Inflammatory macrophage treated with lipopolysaccharide for 4 hours (primary cell): ENCODE data around the gene SLC35A5.
"Not testable (repeated sequence)": the region's sequence is repeated elsewhere in the genome, so short reads cannot be mapped to it uniquely, and the experiment has no call there.

Experiments
- DNase-seq: peaks from one replicate; pipeline ENCODE4 v3.0.0-alpha.2; 2020

SLC35A5 gene, protein sequence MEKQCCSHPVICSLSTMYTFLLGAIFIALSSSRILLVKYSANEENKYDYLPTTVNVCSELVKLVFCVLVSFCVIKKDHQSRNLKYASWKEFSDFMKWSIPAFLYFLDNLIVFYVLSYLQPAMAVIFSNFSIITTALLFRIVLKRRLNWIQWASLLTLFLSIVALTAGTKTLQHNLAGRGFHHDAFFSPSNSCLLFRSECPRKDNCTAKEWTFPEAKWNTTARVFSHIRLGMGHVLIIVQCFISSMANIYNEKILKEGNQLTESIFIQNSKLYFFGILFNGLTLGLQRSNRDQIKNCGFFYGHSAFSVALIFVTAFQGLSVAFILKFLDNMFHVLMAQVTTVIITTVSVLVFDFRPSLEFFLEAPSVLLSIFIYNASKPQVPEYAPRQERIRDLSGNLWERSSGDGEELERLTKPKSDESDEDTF

DNA sequence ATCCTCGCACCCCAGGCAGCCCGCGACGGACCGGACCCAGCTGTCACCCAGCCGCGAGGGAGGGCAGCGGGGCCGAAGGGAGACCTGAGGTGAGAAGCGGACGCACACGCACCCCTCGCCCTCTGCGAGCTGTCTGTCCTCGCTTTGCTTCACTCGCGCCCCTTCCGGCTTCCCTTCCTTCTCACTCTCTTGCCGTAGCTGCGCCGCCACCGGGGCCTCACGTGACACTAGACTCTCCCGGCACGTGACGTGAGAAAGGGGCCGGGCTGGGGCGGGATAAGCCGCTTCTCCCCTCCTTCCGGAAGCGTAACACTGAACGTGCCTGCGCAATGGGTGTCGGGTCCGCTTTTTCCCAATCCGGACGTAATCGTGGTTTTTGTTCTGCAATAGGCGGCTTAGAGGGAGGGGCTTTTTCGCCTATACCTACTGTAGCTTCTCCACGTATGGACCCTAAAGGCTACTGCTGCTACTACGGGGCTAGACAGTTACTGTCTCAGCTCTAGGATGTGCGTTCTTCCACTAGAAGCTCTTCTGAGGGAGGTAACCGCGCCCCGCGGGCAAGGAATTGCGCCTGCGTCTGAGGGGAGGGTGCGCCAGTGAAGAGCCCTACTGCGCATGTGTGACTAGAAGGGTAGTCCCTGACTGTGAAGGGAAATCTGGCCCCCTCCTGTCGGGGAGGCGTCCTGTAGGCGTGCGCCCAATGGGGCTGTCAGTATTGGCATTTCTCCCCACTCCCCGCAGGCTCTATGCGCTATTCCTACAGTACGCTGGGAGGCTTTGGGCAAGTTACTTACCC is at the start of gene SLC35A5, which contains the start of gene ATG3:
Gene SLC35A5, plus strand, starts transcription at position 312 of the 796 bp plus-strand sequence. CDS start 1,359 bp downstream, outside the sequence.
Gene ATG3, minus strand, starts transcription at position 229 of the 796 bp plus-strand sequence. CDS start 434 bp downstream, outside the sequence.
- peak; percentile 99 for DNase-seq

DNA sequence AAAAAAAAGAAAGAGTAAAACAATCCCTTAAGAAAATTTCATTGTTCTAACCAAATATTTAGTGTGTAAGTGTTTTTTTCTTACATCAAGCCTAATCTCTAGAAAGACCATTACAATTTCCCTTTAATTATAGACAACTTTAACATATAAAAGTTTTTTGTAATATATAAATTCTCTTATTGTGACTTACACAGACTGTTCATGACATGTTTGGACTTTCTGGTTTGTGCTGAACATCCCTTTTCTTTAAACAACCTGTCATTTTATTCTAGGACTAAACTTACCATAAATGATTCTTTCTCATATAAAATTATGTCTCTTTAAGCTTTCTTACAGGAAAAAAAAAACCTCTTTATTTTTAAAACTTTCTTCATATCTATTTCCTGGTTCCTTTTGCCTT is 49.5 kb upstream of the SLC35A5 start:
- DNase-seq, result no peak

DNA sequence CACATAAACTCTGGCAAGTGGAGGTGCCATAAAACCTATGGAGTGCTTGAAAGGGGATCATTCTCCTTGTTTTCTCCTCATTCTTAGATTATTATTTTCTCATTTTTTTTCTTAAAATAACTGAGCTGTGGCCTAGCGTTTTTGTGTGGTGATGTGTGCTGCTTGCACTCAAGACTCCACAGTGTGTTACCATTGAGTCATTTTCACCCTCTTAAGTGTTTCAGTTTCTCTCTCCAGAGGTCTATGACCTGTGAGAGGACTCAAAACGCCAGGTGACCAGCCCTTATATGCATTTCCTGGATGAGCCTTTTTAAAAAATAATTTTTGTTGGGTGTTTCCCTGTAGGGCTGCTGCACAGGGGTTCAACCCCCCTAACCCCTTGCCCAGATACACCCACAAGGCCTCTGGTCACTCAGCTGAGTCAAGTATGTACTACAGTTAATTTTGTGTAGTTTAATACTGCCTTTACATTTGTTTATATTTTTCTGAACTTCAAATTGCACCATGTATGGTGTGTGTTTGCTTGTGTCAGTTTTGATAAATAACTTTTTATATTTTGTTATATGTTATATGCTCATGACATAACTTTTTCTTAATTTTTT is 47.2 kb upstream of the SLC35A5 start:
- DNase-seq, result no peak

DNA sequence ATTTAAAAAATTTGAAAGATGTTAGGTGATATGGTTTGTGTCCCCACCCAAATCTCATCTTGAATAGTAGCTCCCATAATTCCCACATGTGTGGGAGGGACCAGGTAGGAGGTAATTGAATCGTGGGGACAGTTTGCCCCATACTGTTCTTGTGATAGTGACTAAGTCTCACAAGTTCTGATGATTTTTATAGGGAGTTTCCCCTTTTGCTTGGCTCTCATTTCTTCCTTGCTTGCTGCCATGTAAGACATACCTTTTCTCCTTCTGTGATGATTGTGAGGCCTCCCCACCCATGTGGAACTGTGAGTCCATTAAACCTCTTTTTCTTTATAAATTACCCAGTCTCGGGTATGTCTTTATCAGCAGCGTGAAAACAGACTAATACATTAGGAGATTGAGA is 42.9 kb upstream of the SLC35A5 start:
- peak; percentile 46 for DNase-seq

DNA sequence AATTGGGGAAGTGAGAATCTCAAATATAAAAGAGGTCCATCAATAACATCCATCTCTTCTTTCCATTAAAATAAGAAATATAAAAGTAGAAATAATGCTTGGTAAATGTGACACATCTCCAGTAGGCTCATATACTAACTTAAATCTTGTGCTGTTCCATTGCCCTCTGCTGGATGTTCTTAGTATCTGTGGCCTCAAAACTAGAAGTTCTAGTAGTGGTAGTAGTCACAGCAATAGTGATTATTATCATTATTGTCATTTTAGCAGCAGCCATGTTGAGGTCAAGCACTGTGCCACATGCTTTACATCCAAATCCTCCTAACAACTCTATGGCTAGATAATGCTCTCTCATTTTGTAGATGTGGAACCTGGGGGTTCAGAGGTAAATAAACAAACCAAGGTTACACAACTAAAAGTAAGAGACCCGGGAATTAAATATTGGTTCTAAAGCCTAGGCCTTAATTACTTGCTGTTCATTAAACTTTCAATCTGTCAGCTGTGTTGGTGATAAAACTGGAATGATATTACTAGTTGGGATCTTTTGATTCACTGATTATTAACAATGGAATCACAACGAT is 42.3 kb upstream of the SLC35A5 start:
- peak; percentile 68 for DNase-seq

DNA sequence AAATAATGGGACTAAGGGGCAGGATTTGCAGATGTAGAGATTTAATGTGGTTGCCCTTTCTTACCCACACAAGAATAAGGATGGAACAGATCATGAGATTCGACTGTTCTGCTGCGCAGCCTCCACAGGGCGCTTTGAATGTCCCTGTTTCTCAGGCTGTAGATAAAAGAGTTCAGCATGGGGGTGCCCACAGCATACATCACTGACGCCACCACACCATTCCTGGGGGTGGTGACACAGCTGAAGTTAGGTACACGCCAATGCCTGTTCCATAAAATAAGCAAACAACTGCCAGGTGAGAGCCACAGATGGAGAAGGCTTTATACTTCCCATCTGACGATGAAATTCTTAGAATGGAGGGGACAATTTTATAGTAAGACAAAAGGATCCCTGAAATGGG is 37.7 kb upstream of the SLC35A5 start:
- not testable (repeated sequence) for DNase-seq

DNA sequence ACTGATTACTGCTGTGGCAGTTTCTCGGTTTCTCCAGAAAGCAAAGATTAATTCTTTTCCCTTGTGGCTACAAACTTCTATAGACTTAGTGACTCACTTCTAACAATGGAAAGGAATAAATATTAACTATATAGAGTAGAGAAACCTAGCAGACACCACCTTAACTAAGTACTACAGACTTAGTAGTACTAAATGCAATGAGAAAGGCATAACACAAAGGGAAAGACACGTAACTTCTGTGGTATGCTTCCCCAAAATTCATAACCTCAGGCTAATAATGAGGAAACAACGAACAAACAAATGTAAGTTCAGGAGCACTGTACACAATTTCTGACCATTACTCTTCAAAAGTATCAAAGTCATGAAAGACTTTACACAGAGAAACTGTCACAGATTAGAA is 31.3 kb upstream of the SLC35A5 start:
- DNase-seq, result no peak

DNA sequence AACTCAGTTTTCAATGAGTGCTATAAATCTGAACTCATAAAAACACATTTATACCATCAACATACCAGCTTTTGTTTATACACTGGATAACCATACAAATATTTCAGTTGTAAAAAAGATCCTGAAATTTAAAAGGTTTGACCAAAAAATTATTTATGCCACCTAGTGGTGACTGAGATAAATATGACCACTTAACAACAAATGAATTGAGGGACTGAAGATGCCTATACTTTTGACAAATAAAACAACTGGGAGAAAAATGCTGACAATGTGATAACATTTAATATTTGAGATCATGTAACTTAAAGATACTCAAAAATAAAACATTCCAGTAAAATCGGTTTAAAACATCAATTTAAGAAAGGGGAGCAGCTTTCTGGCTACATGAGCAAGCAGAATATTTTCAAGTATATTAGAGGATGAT is 30.5 kb upstream of the SLC35A5 start:
- DNase-seq, result peak; percentile 46

DNA sequence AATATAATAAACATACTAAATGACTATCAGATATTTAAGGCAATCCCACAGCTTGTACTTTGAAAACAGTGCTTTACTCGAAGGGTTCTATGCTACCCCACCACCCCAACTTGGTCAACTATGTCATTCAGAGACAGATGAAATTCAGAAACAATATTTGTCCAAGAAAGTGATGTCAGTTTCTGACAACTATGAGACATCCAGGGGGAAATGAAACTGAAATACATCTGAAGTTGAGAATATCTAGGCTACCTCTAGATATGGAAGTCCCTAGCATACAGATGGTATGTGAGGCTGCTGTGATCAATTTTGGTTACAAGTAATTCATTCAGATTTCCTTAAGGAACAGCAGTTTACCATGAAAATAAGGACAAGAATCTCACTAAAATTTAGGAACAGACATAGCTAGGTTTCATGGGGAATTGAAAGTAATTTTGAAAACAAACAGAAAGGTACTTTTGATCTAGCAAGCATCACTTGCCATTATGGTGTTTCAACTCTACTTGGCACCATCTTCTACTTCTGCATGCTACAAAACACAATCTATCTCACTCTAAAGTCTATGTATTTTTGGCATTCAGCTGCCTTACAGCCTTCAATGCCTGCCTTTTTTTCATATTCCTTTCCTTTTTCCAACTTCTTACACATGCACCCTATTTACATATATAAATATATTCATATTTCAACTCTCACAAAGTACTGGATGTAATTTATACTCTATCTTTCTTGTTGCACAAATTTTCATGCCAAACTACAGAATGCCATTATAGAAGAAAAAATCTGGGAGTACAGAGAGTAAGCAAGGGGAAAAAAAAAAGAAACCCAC is 21.8 kb upstream of the SLC35A5 start:
- peak; percentile 85 for DNase-seq

DNA sequence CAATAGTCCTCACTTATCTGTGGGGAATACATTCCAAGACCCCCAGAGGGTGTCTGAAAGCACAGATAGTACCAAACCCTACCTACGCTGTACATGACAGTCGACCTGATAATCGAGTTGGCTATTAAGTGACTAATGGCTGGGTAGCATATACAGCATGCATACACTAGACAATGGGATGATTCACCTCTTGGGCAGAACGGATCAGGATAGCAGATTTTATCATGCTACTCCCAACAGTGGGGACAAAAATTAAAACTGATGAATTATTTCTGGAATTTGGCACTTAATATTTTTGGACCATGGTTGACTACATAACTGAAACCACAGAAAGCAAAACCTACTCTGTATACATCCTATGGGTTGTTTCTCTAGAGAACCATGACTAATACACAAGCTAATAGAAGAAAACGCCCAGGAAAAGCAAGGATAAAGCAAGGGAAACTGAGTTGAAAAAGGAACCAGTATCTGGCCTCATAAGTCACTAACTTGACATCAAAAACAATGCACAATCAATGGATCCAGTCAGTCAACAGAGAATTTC is 15.6 kb upstream of the SLC35A5 start:
- DNase-seq, result no peak

DNA sequence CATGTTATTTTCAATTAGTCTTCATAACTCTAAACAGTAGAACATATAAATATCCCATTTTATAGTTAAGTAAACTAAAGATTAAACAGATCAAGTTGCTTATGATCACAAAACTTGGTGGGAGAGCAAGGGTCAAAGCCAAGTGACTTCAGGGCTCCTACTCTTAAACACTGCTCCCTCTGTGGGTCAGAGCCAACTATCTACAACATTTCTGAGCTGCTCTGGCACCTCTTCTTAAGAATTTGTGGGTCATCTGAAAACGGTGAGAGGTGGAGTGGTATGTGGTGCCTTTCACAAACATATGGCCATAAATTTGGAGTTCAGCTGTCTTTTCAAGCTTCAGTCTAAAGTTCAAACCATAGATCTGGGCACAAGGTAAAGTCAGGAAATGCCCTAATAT is 11.0 kb upstream of the SLC35A5 start:
- DNase-seq, result no peak

DNA sequence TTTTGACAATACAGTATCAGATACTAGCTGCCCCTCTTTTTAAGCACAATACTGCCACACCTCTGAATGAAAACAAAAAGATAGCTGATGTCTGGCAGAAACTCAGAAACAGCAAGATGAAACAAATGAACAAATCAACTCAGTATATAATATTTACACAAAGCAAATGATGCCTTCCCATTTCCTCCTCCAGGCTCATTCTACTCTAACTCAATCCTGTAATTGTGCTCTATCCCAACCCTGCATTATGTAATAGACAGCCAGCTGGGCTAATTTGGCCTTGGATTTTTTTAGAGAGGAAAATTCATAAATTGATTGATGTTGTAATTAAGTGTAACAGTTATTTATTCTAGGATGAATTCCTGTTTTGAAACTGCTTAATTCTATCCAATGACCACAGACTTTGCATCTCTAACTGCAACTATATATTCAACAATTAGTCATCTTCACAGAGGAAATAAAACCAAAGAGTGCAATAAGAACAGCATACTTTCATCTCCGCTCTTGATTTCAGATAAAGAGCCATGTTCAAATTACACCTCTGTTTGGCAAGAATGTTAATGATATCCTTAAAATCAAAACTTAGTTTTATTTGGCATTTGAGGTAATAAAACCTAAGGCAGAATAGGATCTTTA is 6.2 kb upstream of the SLC35A5 start:
- DNase-seq, result peak; percentile 73

DNA sequence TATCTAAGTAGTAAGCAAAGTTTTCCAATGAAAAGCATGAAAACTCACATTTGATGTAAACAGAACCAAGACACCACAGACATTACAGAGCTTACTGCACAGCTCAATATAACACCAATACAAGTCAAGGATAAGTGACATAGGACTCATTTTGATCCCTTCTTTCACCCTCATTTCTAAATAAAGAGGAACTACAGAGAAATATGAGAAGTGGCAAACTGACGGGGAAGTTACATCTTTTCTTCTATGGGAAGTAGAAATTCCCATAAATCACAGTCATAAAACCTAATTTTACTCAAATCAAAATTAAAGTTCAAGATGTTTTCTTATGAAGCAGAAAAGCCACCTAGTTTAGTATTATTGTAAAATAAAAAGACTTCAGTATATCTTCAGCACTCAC is 3.9 kb upstream of the SLC35A5 start:
- DNase-seq, result peak; percentile 80

DNA sequence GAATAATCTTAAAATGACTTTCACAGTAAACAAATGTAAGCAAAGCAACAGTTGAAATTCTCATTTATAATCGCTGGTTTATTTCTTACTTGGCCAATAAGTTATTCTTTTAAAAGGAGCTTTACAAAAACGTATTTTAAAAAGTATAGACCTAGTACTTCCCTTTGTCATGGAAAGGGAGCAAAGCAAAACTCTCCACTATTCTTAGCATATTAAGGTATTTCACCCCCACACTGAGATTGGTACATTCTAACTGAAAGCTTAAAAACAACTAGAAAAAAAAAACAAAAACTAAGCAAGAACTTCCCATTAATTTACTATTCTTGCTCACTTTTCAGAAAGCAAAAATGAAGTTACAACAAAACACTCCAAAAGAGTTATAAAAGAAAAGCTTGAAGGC is 1.5 kb upstream of the SLC35A5 start:
- DNase-seq, result no peak

DNA sequence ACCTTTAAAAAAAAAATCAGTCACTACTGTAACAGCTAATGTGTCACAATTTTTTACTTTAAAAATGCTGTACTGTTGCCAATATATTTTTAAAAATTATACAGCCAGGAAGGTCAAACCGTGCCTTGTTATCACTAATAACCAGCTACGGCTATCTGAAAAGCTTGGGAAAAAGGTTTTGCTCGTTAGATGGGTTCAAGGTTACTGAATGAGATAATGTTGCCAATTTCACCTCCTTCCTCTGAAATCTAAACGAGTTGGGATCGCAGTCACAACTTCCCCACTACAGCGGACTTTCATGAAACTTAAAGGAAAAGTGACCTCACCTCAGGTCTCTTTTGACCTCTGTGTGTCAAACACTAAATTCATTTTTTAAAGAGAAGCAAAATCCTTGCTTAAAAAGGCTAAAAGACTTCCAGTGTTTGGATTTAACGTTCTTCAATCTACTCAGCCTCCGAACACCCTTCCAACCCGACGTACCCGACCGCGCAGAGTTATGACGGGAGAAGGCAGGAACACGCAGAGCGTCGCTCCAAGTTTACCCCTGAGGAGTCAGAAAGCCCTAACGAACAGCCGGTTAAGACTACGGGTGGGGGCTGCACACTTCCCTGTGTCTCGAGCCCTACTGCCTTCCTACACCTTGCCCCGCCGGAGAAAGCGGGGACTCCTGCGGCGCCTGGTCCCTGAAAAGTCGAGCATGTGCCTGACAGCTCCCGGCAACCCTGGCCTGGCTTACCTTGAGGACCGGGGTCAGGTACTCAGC is 943 bp upstream of the SLC35A5 start:
- peak; percentile 82 for DNase-seq

DNA sequence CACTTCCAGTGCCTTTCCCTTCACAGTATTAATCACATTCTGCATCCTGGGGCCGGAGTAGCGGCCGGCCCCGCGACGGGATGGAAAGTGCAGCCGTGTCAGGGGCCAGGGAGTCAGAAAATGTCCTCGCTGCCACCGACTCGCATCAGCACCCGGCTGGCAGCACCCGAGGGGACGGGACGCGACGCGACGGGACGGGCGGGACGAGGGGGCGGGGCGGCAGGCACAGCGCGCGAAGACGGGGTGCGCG is 436 bp upstream of the SLC35A5 start:
- peak; percentile 72 for DNase-seq

DNA sequence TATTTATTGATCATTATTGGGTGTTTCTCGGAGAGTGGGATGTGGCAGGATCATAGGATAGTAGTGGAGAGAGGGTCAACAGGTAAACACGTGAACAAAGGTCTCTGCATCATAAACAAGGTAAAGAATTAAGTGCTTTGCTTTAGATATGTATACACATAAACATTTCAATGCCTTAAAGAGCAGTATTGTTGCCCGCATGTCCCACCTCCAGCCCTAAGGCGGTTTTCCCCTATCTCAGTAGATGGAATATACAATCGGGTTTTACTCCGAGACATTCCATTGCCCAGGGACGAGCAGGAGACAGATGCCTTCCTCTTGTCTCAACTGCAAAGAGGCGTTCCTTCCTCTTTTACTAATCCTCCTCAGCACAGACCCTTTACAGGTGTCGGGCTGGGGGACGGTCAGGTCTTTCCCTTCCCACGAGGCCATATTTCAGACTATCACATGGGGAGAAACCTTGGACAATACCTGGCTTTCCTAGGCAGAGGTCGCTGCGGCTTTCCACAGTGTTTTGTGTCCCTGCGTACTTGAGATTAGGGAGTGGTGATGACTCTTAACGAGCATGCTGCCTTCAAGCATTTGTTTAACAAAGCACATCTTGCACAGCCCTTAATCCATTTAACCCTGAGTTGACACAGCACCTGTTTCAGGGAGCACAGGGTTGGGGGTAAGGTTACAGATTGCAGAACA is 2.5 kb downstream of the SLC35A5 start:
- not testable (repeated sequence) for DNase-seq

DNA sequence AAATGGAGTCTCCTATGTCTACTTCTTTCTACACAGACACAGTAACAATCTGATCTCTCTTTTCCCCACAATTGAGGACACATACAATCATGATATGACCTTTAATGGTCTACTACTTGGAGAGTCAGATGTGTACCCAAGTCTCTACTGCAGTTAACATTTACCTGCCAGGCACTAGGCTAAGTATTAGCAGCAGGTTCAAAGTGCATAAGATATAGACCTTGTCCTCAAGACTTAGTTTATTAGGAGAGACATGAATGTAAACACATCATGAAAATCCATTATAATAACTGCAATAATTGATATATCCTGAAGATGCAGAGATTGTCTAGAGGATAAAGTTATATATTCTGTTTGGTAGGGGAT is 3.1 kb downstream of the SLC35A5 start:
- DNase-seq, result no peak

DNA sequence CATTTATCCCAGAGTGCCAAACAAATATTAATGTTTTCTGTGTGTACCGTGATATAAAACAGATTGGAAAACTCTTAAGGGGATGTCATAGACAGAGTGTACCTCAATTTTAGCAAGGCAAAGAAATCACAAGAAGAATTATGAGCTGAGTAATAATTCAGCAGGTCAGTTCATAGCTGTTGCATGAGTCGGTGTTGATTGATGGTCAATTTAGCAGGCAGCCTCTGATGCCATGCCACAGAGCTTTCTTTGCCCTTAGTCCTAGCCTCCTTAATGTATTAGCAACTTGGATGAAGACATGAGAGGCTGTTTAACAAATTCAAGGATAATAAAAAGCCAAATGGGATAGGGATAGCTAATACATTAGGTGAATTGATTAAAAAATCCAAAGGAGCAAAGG is 6.8 kb downstream of the SLC35A5 start:
- no peak for DNase-seq

DNA sequence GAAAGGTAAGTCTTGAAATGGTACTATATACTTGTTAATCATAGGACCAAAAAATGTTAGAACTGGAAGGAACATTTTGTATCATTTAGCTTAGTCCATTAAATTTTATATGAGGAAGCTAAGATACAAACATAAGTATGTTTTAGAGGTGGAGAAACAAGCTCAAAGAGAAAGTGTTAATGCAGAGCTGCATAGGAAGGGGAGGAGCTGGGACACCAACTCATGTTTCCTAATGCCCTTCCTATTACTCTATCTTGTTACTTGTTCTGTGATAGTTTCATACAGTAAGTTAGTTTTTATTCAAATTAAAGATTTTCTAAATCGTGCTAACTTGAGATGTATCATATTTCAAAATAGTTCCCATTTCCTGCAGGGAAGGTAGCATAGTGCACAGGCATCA is 7.4 kb downstream of the SLC35A5 start:
- peak; percentile 53 for DNase-seq
